Stomach (tissue), 9 donors: Measurements from ENCODE around the gene RBM8A. TPM values are rescaled to one million over a fixed set of nuclear protein-coding genes. Genes with fewer than 3 reads are reported as not detected.
A peak's percentile ranks its signal among the peaks of the same experiment; 100 is the strongest.

Source experiments
- DNase-seq, 2 donors: peaks; one replicate each; pipeline versions ENCODE4 v3.0.0 to v3.0.0-alpha.2; 2013 to 2019
- H3K27ac ChIP-seq, 5 donors: fragments of 200-600 bp in 4 of 5; sonication (generic) in 4 of 5; one replicate each; pipeline ENCODE4 v1.5.1; 2013 to 2019; ENCODE audit warnings: mild to moderate bottlenecking in 1 of 5, moderate library complexity in 1 of 5
- H3K27me3 ChIP-seq, 3 donors: fragments of 200-600 bp; sonication (generic); one replicate each; pipeline ENCODE4 v1.5.1; 2017 to 2019; ENCODE audit warnings: mixed run types in 1 of 3
- H3K36me3 ChIP-seq, 4 donors: fragments of 200-600 bp; sonication (generic); 1 replicate in 3 of 4; 2 replicates in 1 of 4; pipeline ENCODE4 v1.5.1; 2016 to 2019
- H3K4me1 ChIP-seq, 4 donors: fragments of 200-600 bp; sonication (generic); one replicate each; pipeline ENCODE4 v1.5.1; 2016 to 2019
- H3K4me3 ChIP-seq, 4 donors: fragments of 200-600 bp; sonication (generic) in 3 of 4; one replicate each; pipeline ENCODE4 v1.5.1; 2016 to 2019; ENCODE audit warnings: mild to moderate bottlenecking in 1 of 4
- H3K9me3 ChIP-seq, 4 donors: fragments of 200-600 bp; sonication (generic); one replicate each; pipeline ENCODE4 v1.5.1; 2016 to 2019
- EP300 ChIP-seq: sonication (generic); formaldehyde crosslinking; IDR thresholded peaks from one replicate; pipeline ENCODE4 v1.6.1; 2017; ENCODE audit warnings: antibody characterized with exemption
- POLR2A ChIP-seq, 4 donors: fragments of 450-650 bp; IDR thresholded peaks; one replicate each; pipeline ENCODE4 v1.6.1; 2016; ENCODE audit warnings: antibody characterized with exemption in 4 of 4, control low read depth in 2 of 4, mild to moderate bottlenecking in 1 of 4, moderate library complexity in 1 of 4
- POLR2AphosphoS5 ChIP-seq, 3 donors: sonication (generic); formaldehyde crosslinking; IDR thresholded peaks; one replicate each; pipeline ENCODE4 v1.6.1; 2016; ENCODE audit warnings: antibody characterized with exemption in 3 of 3
- WGBS, 5 donors: extraction: QIAGEN DNeasy Blood & Tissue Kit in 3 of 5; methylation state at CpG; one replicate each; pipeline versions ENCODE4 v1.1.5 to v1.1.7; 2013 to 2018; 5-methylcytosine and 5-hydroxymethylcytosine counted together
- intact Hi-C: fragments of 100-400 bp; cut with DNase I; formaldehyde crosslinking; loops from one replicate; pipeline ENCODE4 v1.15.1; 2023; ENCODE audit warnings: low total_unique reads
- polyA plus RNA-seq, 3 donors: library from polyadenylated mRNA; stranded (reverse); fragments of 200-250 nt; gene quantifications; one replicate each; pipeline ENCODE4 v1.2.3, GENCODE V29; 2013
- total RNA-seq, 5 donors: library from RNA; depleted of rRNA; stranded (reverse); fragments of >200 nt; gene quantifications; one replicate each; pipeline versions ENCODE4 v1.1.0 to v1.2.3, GENCODE V29; 2014 to 2016
- TF ChIP-seq, protein P1 (sequence below), 7 experiments: fragments of 450-650 bp in 4 of 7; fragments of 200-600 bp in 3 of 7; sonication (generic) in 3 of 7; IDR thresholded peaks; one replicate each; pipeline ENCODE4 v1.5.1; 2016 to 2019; ENCODE audit warnings: antibody characterized with exemption in 7 of 7, control low read depth in 2 of 7, mild to moderate bottlenecking in 1 of 7
- donor health status: healthy with polysubstance abuse.
- donor health status: Bipolar disorder and iron deficiency.
- donor health status: healthy.

The RBM8A gene
- total and polyA plus RNA-seq, 8 donors, result 9.3 to 113 (median 77.4) TPM

- intact Hi-C loops, result loop anchor here (5.0 kb wide), 1 partner anchor 42 kb away; no protein-coding TSS in a partner anchor
- Histone ChIP-seq H3K4me1 (peaks cover 14 to 60% (median 52%) of the 10 kb centered on the region in 4 donors), H3K27ac (peak within 1 kb of the TSS; percentile 83 to 99 (median 91)), H3K27me3 (peaks cover 0 to 14% (median 8%) of the 10 kb centered on the region in 3 donors), H3K36me3 (peaks cover 0 to 6% (median 3%) of the 10 kb centered on the region in 4 donors), H3K9me3 (peaks cover 0 to 5% (median 0%) of the 10 kb centered on the region in 4 donors), H3K4me3 (peak within 1 kb of the TSS; percentile 52 to 67 (median 60))
- DNase-seq, result peak; percentile 97 to 98
- WGBS, 5 donors, result 0 to 1% (median 0%) methylated on average over 27 to 37 of the region's 37 CpGs
- TF ChIP-seq, protein P1, sequence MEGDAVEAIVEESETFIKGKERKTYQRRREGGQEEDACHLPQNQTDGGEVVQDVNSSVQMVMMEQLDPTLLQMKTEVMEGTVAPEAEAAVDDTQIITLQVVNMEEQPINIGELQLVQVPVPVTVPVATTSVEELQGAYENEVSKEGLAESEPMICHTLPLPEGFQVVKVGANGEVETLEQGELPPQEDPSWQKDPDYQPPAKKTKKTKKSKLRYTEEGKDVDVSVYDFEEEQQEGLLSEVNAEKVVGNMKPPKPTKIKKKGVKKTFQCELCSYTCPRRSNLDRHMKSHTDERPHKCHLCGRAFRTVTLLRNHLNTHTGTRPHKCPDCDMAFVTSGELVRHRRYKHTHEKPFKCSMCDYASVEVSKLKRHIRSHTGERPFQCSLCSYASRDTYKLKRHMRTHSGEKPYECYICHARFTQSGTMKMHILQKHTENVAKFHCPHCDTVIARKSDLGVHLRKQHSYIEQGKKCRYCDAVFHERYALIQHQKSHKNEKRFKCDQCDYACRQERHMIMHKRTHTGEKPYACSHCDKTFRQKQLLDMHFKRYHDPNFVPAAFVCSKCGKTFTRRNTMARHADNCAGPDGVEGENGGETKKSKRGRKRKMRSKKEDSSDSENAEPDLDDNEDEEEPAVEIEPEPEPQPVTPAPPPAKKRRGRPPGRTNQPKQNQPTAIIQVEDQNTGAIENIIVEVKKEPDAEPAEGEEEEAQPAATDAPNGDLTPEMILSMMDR (IDR thresholded peaks at IDR 0.05), result peak in 1 of 7 experiments; percentile 6
- no peak for TF ChIP-seq EP300
- TF ChIP-seq POLR2A (IDR thresholded peaks at IDR 0.05), result peak in 2 of 4 donors; percentile 37 to 76
- TF ChIP-seq POLR2AphosphoS5 (IDR thresholded peaks at IDR 0.05), result peak; percentile 92 to 95 (median 93)
These were observed 37.2 kb upstream of the RBM8A start, which contains the start of the genes ANKRD34A and POLR3GL for GRCh38 chr1:145964328-145965118. TSS of gene ANKRD34A (minus strand) at chr1:145964575. CDS start at chr1:145961759, 2,816 bp downstream. TSS of gene POLR3GL (plus strand) at chr1:145964690. CDS start at chr1:145974866, 10,176 bp downstream.

DNA sequence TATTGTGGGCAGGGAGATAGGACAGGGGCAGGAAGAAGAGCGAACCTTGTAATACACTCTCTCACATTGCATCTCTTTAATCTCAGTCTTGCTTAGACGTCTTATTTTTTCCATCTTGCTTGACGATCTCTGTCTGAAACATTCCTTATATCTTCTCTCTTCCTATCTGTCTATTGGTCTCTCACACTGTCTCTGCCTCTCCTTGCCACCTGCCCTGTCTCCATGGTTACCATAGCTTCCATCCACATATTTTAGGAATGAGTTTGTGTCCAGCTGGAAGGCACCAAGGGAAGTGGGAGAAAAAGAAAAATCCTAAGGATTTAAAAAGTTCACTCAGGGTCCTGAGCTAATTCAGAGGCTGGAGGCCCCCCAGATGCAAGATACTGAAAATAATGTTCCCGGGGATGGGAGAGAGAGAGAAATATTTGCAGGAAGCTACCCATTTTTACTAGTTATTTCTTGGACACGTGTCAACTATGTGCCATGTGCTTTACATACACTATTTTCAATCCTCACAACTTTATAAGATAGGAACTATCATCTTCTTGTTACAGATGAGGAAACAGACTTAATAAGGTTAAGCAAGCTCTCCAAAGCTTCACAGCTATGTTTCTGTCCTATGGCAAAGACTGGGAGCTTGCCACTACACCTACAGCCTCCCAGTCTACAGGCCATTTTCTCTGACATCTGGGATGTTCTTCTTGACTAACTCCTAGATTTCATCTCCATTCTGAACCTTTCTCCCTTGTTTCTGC, 36.2 kb upstream of the RBM8A start:
- intact Hi-C loops, result no loop called here
- peak in 1 of 2 donors; percentile 23 for DNase-seq

GRCh38 chr1:145962157-145963102, 35.1 kb upstream of the RBM8A start:
- DNase-seq, result peak in 1 of 2 donors; percentile 68
- Histone ChIP-seq H3K36me3 (peaks cover 0 to 4% (median 2%) of the 10 kb centered on the region in 4 donors), H3K9me3 (peaks cover 0 to 3% (median 0%) of the 10 kb centered on the region in 4 donors), H3K27ac (peak overlapping the region; percentile 3 to 99 (median 91)), H3K27me3 (peaks cover 0 to 14% (median 8%) of the 10 kb centered on the region in 3 donors), H3K4me3 (peak overlapping the region; percentile 52 to 65 (median 59)), H3K4me1 (peaks cover 23 to 74% (median 63%) of the 10 kb centered on the region in 4 donors)
- 3 to 8% (median 5%) methylated on average over 21 to 29 of the region's 36 CpGs for WGBS, 5 donors
- TF ChIP-seq POLR2AphosphoS5 (IDR thresholded peaks at IDR 0.05), result no peak
- no peak for TF ChIP-seq EP300
- no peak for TF ChIP-seq POLR2A (IDR thresholded peaks at IDR 0.05)
- TF ChIP-seq, protein P1 (IDR thresholded peaks at IDR 0.05), result no peak
- intact Hi-C loops, result no loop called here

More for the DNA sequence above, 36.2 kb upstream of the RBM8A start:
- H3K27ac ChIP-seq, result peak overlapping the region; percentile 83 to 99 (median 91)
- peaks cover 19 to 69% (median 58%) of the 10 kb centered on the region in 4 donors for H3K4me1 ChIP-seq
- H3K27me3 ChIP-seq, result peaks cover 0 to 14% (median 8%) of the 10 kb centered on the region in 3 donors
- peaks cover 0 to 5% (median 0%) of the 10 kb centered on the region in 4 donors for H3K9me3 ChIP-seq
- peaks cover 0 to 6% (median 3%) of the 10 kb centered on the region in 4 donors for H3K36me3 ChIP-seq
- peak overlapping the region; percentile 52 to 67 (median 60) for H3K4me3 ChIP-seq
- TF ChIP-seq, protein P1 (IDR thresholded peaks at IDR 0.05), result no peak
- WGBS, 5 donors, result 30 to 48% (median 43%) methylated on average over 5 of the region's 5 CpGs
